GM12874 (cell line): Measurements from ENCODE around the gene SBF2.

Experiments used
- CTCF ChIP-seq: IDR thresholded peaks from 2 replicates; pipeline ENCODE4 v1.5.1; 2011; ENCODE audit warnings: low read depth, mild to moderate bottlenecking, control low read depth, low read length, moderate library complexity; ENCODE audit not compliant: insufficient read depth

SBF2 gene

GRCh38 chr11:10117709-10118351 is 176.2 kb downstream of the SBF2 start:
- TF ChIP-seq CTCF = no peak

GRCh38 chr11:10116588-10116987 is 177.4 kb downstream of the SBF2 start:
- no peak for TF ChIP-seq CTCF

- TF ChIP-seq CTCF = no peak
Measured at GRCh38 chr11:10114593-10115404, 179.2 kb downstream of the SBF2 start.

- no peak for TF ChIP-seq CTCF
Measured at GRCh38 chr11:10113852-10114251, 180.2 kb downstream of the SBF2 start.

GRCh38 chr11:10109806-10110205 is 184.2 kb downstream of the SBF2 start:
- TF ChIP-seq CTCF = no peak

- no peak for TF ChIP-seq CTCF
Measured at GRCh38 chr11:10108915-10109680, 184.9 kb downstream of the SBF2 start.

- TF ChIP-seq CTCF = no peak
Measured at GRCh38 chr11:10107497-10107896, 186.5 kb downstream of the SBF2 start.
